GM12878 (cell line): ENCODE measurements around the gene FOXP4. TPM values are rescaled to one million over a fixed set of nuclear protein-coding genes. Genes with fewer than 3 reads are reported as not detected.

Experiments
- ATF7 ChIP-seq: fragments of 450-650 bp; IDR thresholded peaks from 2 replicates; pipeline ENCODE4 v1.6.1; 2016; ENCODE audit warnings: low read depth, mild to moderate bottlenecking
- BHLHE40 ChIP-seq, 2 experiments: fragments of 450-650 bp in 1 of 2; IDR thresholded peaks; 2 replicates each; pipeline ENCODE4 v1.6.1; 2011 to 2017; ENCODE audit warnings: low read depth in 2 of 2, borderline replicate concordance in 1 of 2, improper control_type of control experiment in 1 of 2, low read length in 1 of 2, mild to moderate bottlenecking in 1 of 2
- CBX3 ChIP-seq: fragments of 200-600 bp; sonication (generic); IDR thresholded peaks from 2 replicates; pipeline ENCODE4 v1.6.1; 2016; ENCODE audit warnings: low read depth, borderline replicate concordance
- CREB1 ChIP-seq: IDR thresholded peaks from 2 replicates; pipeline ENCODE4 v1.6.1; 2012; ENCODE audit warnings: low read depth, mild to moderate bottlenecking, inconsistent platforms
- EGR1 ChIP-seq, 2 experiments: IDR thresholded peaks; 1 replicate in 1 of 2; 2 replicates in 1 of 2; pipeline ENCODE4 v1.6.1; 2011 to 2012; ENCODE audit warnings: low read depth in 2 of 2, low read length in 2 of 2, borderline replicate concordance in 1 of 2, mild to moderate bottlenecking in 1 of 2, moderate library complexity in 1 of 2
- GATAD2B ChIP-seq: fragments of 450-650 bp; conservative IDR thresholded peaks from 2 replicates; pipeline ENCODE4 v1.6.1; 2017; ENCODE audit warnings: low read depth, mild to moderate bottlenecking, moderate library complexity
- IKZF1 ChIP-seq: fragments of 450-650 bp; conservative IDR thresholded peaks from 2 replicates; pipeline ENCODE4 v1.6.1; 2017; ENCODE audit warnings: antibody characterized with exemption, mild to moderate bottlenecking
- LARP7 ChIP-seq: fragments of 450-650 bp; IDR thresholded peaks from 2 replicates; pipeline ENCODE4 v1.6.1; 2017; ENCODE audit warnings: mild to moderate bottlenecking
- MEF2A ChIP-seq: IDR thresholded peaks from 2 replicates; pipeline ENCODE4 v1.6.1; 2011; ENCODE audit warnings: low read depth, mild to moderate bottlenecking, low read length, moderate library complexity; ENCODE audit not compliant: insufficient read depth
- MLLT1 ChIP-seq: fragments of 450-650 bp; IDR thresholded peaks from 2 replicates; pipeline ENCODE4 v1.6.1; 2016; ENCODE audit warnings: mild to moderate bottlenecking
- NBN ChIP-seq: fragments of 450-650 bp; IDR thresholded peaks from 2 replicates; pipeline ENCODE4 v1.6.1; 2016
- NKRF ChIP-seq: fragments of 450-650 bp; conservative IDR thresholded peaks from 2 replicates; pipeline ENCODE4 v1.6.1; 2017; ENCODE audit warnings: mild to moderate bottlenecking, moderate library complexity
- NR2C1 ChIP-seq: fragments of 450-650 bp; IDR thresholded peaks from 2 replicates; pipeline ENCODE4 v1.6.1; 2017; ENCODE audit warnings: antibody characterized with exemption, mild to moderate bottlenecking, moderate library complexity
- NR2F1 ChIP-seq: fragments of 450-650 bp; conservative IDR thresholded peaks from 2 replicates; pipeline ENCODE4 v1.6.1; 2017; ENCODE audit warnings: mild to moderate bottlenecking
- RAD21 ChIP-seq: IDR thresholded peaks from 2 replicates; pipeline ENCODE4 v1.6.1; 2011; ENCODE audit warnings: mild to moderate bottlenecking, low read depth, low read length, moderate library complexity; ENCODE audit not compliant: insufficient read depth
- RELB ChIP-seq: fragments of 450-650 bp; IDR thresholded peaks from 2 replicates; pipeline ENCODE4 v1.6.1; 2017; ENCODE audit warnings: low read depth, mild to moderate bottlenecking, moderate library complexity
- RUNX3 ChIP-seq: IDR thresholded peaks from 2 replicates; pipeline ENCODE4 v1.6.1; 2012; ENCODE audit warnings: low read length, inconsistent platforms
- SPI1 ChIP-seq: IDR thresholded peaks from 2 replicates; pipeline ENCODE4 v1.6.1; 2011; ENCODE audit warnings: low read depth, mild to moderate bottlenecking, low read length, moderate library complexity, borderline replicate concordance; ENCODE audit not compliant: insufficient read depth
- TARDBP ChIP-seq: IDR thresholded peaks from 2 replicates; pipeline ENCODE4 v1.6.1; 2016; ENCODE audit warnings: borderline replicate concordance
- TCF7 ChIP-seq: IDR thresholded peaks from 2 replicates; pipeline ENCODE4 v1.6.1; 2014; ENCODE audit warnings: antibody characterized with exemption, borderline replicate concordance
- ZNF384 ChIP-seq: IDR thresholded peaks from 2 replicates; pipeline ENCODE4 v1.6.1; 2012; ENCODE audit warnings: low read depth, mild to moderate bottlenecking, low read length, improper control_type of control experiment, borderline replicate concordance
- polyA plus RNA-seq, 11 experiments: library from polyadenylated mRNA; depleted of rRNA in 4 of 11; unstranded in 6 of 11; stranded (reverse) in 5 of 11; fragments of >200 nt; fragmentation: Nextera tagmentation in 4 of 11; fragmentation: Illumina TruSeq in 1 of 11; extraction: Ambion mirVana in 4 of 11; extraction: Trizol in 1 of 11; gene quantifications; 1 replicate in 1 of 11; 2 replicates in 10 of 11; pipeline versions ENCODE4 v1.2.1 to v1.2.3, GENCODE V29; 2011 to 2016; ENCODE audit warnings: inconsistent platforms in 2 of 11, missing spikeins in 2 of 11, low read depth in 1 of 11
- total RNA-seq, 4 experiments: library from RNA; depleted of rRNA in 3 of 4; stranded (reverse); fragments of >200 nt in 3 of 4; fragmentation: Illumina TruSeq in 1 of 4; extraction: Trizol in 1 of 4; gene quantifications; 2 replicates each; pipeline versions ENCODE4 v1.2.1 to v1.2.3, GENCODE V29; 2013 to 2021

Gene FOXP4
- total and polyA plus RNA-seq, 10 of the 15 experiments (the other 5 are each of a cell fraction or from before 2014, with no cell fraction given): 0.31 to 46.1 (median 2.3) TPM

DNA sequence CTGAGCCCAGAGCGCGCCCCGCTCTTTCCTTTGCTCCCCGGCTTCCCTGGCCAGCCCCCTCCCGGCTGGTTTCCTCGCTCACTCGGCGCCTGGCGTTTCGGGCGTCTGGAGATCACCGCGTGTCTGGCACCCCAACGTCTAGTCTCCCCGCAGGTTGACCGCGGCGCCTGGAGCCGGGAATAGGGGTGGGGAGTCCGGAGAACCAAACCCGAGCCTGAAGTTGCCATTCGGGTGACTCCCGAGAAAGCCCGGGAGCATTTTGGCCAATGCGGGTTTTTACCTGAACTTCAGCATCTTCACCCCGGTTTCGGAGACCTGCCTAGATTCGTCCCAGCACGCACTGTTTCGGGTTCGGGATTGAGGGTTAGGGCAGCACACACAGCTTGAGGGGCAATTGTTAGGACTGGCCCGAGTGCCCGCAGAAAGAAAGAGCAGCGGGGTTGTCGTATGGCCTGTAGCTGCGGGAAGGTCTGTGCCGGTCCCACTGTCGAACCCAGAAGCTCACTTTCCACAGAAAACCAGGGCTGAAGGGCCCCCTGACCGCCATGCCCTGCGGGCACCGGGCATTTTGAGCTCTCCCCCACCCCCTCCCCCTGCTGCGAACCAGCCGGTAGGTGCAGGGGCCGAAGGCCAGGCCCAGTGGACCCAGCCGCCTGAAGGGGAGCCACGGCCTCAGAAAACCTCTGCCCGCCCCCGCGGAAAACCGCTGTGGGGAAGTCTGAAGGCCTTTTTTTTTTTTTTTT is 2.1 kb downstream of the FOXP4 start (continued):
- TF ChIP-seq MLLT1 (peak; percentile 67; the same call in 1 of the 2 replicates), ATF7 (peak; percentile 51; the same call in 1 of the 2 replicates), TARDBP (0 out of 2 replicates have a peak, but pooled peaks have one; percentile 33), MEF2A (0 out of 2 replicates have a peak, but pooled peaks have one; percentile 57), RUNX3 (peak; percentile 90), NR2F1 (peak; percentile 74), NBN (no peak), NR2C1 (no peak), ZNF384 (peak; percentile 98), TCF7 (no peak), RELB (peak; percentile 58; the same call in 1 of the 2 replicates), LARP7 (peak; percentile 19; the same call in 1 of the 2 replicates), BHLHE40 (IDR thresholded peaks at IDR 0.05; ENCODE audit: borderline replicate concordance in 1 of 2, low read depth in 2 of 2, low read length in 1 of 2) (peak in 1 of 2 experiments; percentile 22; a peak in 1 of 4 replicates), CBX3 (no peak), RAD21 (peak; percentile 38; the same call in 1 of the 2 replicates), IKZF1 (0 out of 2 replicates have a peak, but pooled peaks have one; percentile 20), SPI1 (0 out of 2 replicates have a peak, but pooled peaks have one; percentile 10), EGR1 (IDR thresholded peaks at IDR 0.05; ENCODE audit: borderline replicate concordance in 1 of 2, low read depth in 2 of 2, low read length in 2 of 2) (peak in 1 of 2 experiments; percentile 96; a peak in 2 of 3 replicates), CREB1 (0 out of 2 replicates have a peak, but pooled peaks have one; percentile 33), NKRF (peak; percentile 21; the same call in 1 of the 2 replicates), GATAD2B (peak; percentile 22; the same call in 1 of the 2 replicates)
- TF ChIP-seq, all 136 proteins: peak for 19
